ENCODE data around the gene DHX8. TPM values are rescaled to one million over a fixed set of nuclear protein-coding genes. Genes with fewer than 3 reads are reported as not detected.

The DHX8 gene
- total RNA-seq, 1 donor: 47.5 TPM

DNA sequence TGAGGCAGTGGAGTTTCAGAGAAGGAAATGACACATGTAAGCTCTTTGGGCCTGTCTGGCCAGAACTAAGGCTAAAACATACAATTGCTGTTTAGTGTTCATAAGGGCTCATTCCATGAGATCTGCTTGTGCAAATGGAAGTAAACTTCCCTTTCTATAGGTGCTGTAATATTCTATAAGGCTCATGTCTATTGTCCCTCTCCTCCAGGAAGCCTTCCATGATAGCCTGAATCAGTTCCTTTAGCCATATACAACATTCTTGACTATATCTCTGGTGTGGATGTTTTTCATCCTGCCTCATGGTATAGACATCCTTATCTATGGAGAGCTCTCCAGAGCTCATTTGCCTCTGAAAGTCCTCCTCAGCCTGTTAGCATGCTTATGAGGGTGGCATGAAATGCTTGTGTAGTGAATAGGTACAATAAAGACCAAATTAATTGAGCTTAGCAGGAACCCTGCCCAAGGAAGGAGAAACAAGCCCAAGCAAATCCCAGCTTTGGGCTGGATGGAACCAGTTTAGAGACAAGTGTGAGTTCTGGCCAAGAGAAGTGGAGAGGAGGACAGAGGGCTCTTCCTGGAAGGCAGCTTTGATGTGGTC is 64.0 kb downstream of the DHX8 start:
- no peak for DNase-seq (ENCODE audit: low read depth)
- no peak overlapping the region for H3K4me3 ChIP-seq (ENCODE audit: low read depth, low read length)
- no peak for TF ChIP-seq CTCF (IDR thresholded peaks at IDR 0.05; ENCODE audit: insufficient read depth, low read depth, low read length)

DNA sequence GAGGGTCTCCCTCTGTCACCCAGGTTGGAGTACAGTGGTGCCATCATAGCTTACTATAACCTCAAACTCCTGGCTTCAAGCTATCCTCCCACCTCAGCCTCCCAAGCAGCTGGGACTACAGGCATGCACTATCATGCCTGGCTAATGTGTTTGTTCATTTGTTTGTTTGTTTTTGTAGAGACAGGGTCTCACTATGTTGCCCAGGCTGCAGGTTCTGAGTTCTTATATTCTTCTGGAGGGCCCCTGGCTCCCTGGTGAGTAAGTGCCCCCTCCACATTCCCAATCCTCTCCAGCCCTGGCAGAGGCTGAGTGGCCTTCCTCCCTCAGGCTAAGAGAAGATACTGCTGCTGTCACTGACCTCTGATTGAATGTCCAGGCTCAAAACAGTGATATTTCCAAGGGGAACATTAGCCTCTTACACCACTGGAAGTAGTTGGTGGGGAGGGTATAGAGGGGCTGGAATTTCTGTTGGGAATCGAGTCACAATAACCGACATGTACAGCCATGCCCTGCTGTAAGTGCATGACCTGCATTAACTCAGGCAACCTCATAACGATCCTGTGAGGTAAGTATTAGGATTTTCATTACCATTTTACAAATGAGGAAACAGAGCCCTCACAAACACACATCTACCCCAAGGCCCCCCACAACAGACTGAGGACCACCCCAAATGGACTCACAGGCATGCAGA is 65.1 kb downstream of the DHX8 start:
- TF ChIP-seq CTCF (IDR thresholded peaks at IDR 0.05; ENCODE audit: insufficient read depth, low read depth, low read length): no peak
- no peak for DNase-seq (ENCODE audit: low read depth)

DNA sequence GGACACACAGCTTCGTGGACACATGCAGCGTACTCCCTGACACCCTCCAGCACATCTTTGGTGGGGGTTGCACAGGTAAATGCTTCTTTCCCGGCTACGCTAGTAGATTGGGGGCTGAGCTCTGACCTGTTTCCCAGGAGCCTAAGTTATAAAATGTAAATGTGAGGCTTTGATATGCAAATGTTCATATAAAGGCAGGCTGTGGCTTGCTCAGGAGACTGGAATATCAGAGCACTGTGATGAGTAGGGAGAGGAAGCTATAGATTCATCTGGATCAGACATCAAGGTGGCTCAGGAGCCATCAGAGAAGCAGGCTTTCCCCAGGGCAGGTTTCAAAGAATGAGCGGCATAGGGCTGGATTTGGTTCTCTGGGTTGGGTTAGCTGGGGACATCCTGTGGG is 65.7 kb downstream of the DHX8 start:
- no peak for DNase-seq (ENCODE audit: low read depth)
- H3K4me3 ChIP-seq (ENCODE audit: low read depth, low read length): no peak overlapping the region
- no peak for TF ChIP-seq CTCF (IDR thresholded peaks at IDR 0.05; ENCODE audit: insufficient read depth, low read depth, low read length)

More for the DNA sequence above, 65.1 kb downstream of the DHX8 start:
- H3K4me3 ChIP-seq (ENCODE audit: low read depth, low read length): no peak overlapping the region

GRCh38 chr17:43550754-43551153 is 67.0 kb downstream of the DHX8 start:
- no peak for TF ChIP-seq CTCF (IDR thresholded peaks at IDR 0.05; ENCODE audit: insufficient read depth, low read depth, low read length)
- no peak for DNase-seq (ENCODE audit: low read depth)
- no peak overlapping the region for H3K4me3 ChIP-seq (ENCODE audit: low read depth, low read length)

DNA sequence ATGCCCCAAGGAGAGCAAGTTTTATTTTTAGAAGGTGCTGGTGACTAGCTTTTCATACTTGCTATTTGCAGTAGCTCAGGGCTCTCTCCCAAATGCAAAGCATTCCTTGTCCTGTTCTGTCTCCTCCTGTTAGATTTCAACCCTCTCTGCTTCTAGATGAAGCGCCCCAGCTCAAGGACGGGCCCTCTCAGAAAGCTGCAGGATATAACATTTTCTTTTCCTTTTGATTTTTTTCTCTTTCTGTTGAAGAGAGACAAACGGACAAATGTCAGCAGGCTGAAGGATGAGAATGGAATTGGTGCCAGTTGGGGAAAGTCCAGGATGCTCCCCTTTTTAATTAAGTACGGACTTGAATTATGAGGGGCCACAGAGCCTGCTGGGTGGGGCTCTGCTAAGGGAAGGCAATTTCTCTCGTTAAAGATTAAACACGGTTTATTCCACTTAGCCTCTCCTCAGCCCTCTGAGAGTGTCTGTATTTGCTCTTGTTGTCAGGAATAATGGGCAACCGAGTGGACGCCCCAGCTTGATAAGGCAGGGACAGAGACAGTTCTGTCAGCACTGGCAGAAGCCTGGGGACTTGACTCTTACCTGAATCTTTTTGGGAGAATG is 68.6 kb downstream of the DHX8 start:
- TF ChIP-seq CTCF (IDR thresholded peaks at IDR 0.05; ENCODE audit: insufficient read depth, low read depth, low read length): no peak
- no peak for DNase-seq (ENCODE audit: low read depth)

DNA sequence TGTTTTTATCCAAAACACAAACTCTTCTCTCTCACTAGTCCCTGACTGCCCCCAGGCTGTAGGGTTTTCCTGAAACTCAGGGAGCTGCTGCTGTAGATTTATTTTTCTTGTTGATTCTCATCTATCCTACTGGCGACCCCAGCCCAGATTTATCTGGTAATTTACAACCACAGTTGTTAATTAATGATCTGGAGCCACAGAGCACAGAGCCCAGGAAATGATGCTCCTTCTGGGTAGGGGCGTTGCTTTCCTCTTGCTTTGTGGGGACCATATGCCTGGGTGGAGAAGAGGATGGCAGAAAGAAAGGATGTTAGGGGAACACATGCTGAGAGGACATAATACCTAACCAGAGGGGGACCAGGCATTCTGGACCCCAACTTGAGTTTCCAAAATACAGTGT is 69.8 kb downstream of the DHX8 start:
- TF ChIP-seq CTCF (IDR thresholded peaks at IDR 0.05; ENCODE audit: insufficient read depth, low read depth, low read length): no peak
- no peak overlapping the region for H3K4me3 ChIP-seq (ENCODE audit: low read depth, low read length)
- DNase-seq (ENCODE audit: low read depth): no peak

More for the DNA sequence above, 68.6 kb downstream of the DHX8 start:
- no peak overlapping the region for H3K4me3 ChIP-seq (ENCODE audit: low read depth, low read length)
